ENCODE results near the gene SUMO3. TPM values are rescaled to one million over a fixed set of nuclear protein-coding genes. Genes with fewer than 3 reads are reported as not detected.

Gene SUMO3
- polyA plus RNA-seq, 3 donors: 25.2 to 101 (median 64.5) TPM

- 87 to 88% (median 87%) methylated on average over 30 of the region's 30 CpGs for WGBS, 3 donors
Measured at GRCh38 chr21:44767834-44768831, 49.7 kb downstream of the SUMO3 start.

GRCh38 chr21:44766818-44767354 lies 51.0 kb downstream of the SUMO3 start:
- no peak overlapping the region for H3K27ac ChIP-seq (ENCODE audit: low read depth, low read length)
- 67 to 68% (median 67%) methylated on average over 11 of the region's 11 CpGs for WGBS, 3 donors

More at GRCh38 chr21:44767834-44768831, 49.7 kb downstream of the SUMO3 start:
- no peak overlapping the region for H3K27ac ChIP-seq (ENCODE audit: low read depth, low read length)

GRCh38 chr21:44766014-44766817 lies 51.6 kb downstream of the SUMO3 start:
- H3K27ac ChIP-seq (ENCODE audit: low read depth, low read length): no peak overlapping the region
- WGBS, 3 donors: 79 to 83% (median 80%) methylated on average over 24 of the region's 24 CpGs

GRCh38 chr21:44765231-44766013 lies 52.4 kb downstream of the SUMO3 start:
- no peak overlapping the region for H3K27ac ChIP-seq (ENCODE audit: low read depth, low read length)
- 35 to 44% (median 42%) methylated on average over 12 of the region's 12 CpGs for WGBS, 3 donors

- 67 to 75% (median 72%) methylated on average over 26 of the region's 26 CpGs for WGBS, 3 donors
- H3K27ac ChIP-seq (ENCODE audit: low read depth, low read length): no peak overlapping the region
Measured at GRCh38 chr21:44764319-44765230, 53.3 kb downstream of the SUMO3 start.

GRCh38 chr21:44763451-44764318 lies 54.2 kb downstream of the SUMO3 start:
- WGBS, 3 donors: 67 to 80% (median 75%) methylated on average over 21 to 24 of the region's 25 CpGs
- H3K27ac ChIP-seq (ENCODE audit: low read depth, low read length): no peak overlapping the region

GRCh38 chr21:44763050-44763378 lies 54.8 kb downstream of the SUMO3 start:
- 66 to 70% (median 69%) methylated on average over 8 of the region's 8 CpGs for WGBS, 3 donors
- H3K27ac ChIP-seq (ENCODE audit: low read depth, low read length): no peak overlapping the region

GRCh38 chr21:44762221-44763049 lies 55.4 kb downstream of the SUMO3 start:
- WGBS, 3 donors: 76 to 86% (median 80%) methylated on average over 23 to 24 of the region's 24 CpGs
- no peak overlapping the region for H3K27ac ChIP-seq (ENCODE audit: low read depth, low read length)

GRCh38 chr21:44761747-44762208 lies 56.1 kb downstream of the SUMO3 start:
- H3K27ac ChIP-seq (ENCODE audit: low read depth, low read length): no peak overlapping the region
- 75 to 89% (median 82%) methylated on average over 13 to 14 of the region's 14 CpGs for WGBS, 3 donors

GRCh38 chr21:44761011-44761729 lies 56.7 kb downstream of the SUMO3 start:
- whole genome bisulfite sequencing, 3 donors: 54 to 66% (median 60%) methylated on average over 21 of the region's 21 CpGs
- H3K27ac ChIP-seq (ENCODE audit: low read depth, low read length): no peak overlapping the region

GRCh38 chr21:44760376-44760775 lies 57.5 kb downstream of the SUMO3 start:
- WGBS, 3 donors: 80 to 87% (median 83%) methylated on average over 9 of the region's 9 CpGs

GRCh38 chr21:44759628-44760285 lies 58.1 kb downstream of the SUMO3 start:
- H3K27ac ChIP-seq (ENCODE audit: low read depth, low read length): no peak overlapping the region
- WGBS, 3 donors: 87 to 90% (median 88%) methylated on average over 22 of the region's 22 CpGs

More at GRCh38 chr21:44760376-44760775, 57.5 kb downstream of the SUMO3 start:
- H3K27ac ChIP-seq (ENCODE audit: low read depth, low read length): no peak overlapping the region

- H3K27ac ChIP-seq (ENCODE audit: low read depth, low read length): no peak overlapping the region
- WGBS, 3 donors: 69 to 79% (median 75%) methylated on average over 23 to 26 of the region's 26 CpGs
Measured at GRCh38 chr21:44758781-44759627, 58.9 kb downstream of the SUMO3 start.
